ENCODE results near the gene MROH7.

The MROH7 gene

DNA sequence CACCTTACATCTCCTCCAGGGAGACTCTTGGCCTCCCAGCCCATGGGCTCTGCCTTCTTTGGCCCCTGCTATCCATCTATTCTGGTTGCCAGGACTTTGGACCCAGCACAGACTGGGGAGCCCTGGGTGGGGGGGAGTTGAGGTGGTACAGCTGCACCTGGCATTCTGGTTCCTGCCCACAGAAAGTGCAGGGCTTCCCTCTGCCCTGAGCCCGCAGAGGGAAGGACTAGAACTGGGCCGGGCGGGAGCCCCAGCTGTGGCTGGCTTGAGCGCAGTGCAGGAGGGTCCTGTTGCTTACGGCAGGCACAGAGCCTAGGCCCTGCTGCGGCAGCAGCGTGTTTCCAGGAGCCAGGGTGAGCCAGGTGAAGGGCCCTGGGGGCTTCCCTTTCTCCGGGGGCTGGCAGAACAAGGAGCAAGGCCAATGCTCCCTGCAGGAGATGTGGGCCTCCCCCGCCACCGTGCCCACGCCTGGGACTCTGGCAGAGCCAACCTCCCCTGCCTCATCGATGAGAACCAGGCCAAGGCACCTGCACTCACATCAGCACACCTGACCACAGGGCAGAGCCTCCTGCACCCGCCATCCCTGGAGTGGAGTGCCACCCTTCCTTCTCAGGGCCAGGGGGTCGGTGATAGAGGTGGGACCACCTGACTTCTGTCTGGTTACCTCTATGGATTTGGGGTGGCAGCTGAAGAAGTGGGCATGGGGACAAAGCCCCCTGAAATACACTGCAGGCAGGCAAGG, 106.7 kb downstream of the MROH7 start:
- Histone ChIP-seq H3K27ac (ENCODE audit: insufficient read depth, low read length, poor library complexity, severe bottlenecking) (no peak overlapping the region), H3K4me1 (ENCODE audit: control insufficient read depth, insufficient read depth, low read length, poor library complexity, severe bottlenecking) (no peaks in the 10 kb centered on the region), H3K4me3 (ENCODE audit: insufficient read depth, low read depth, low read length, poor library complexity, severe bottlenecking) (no peak overlapping the region), H3K36me3 (ENCODE audit: control insufficient read depth, insufficient read depth, low read length) (peaks cover 12% of the 10 kb centered on the region), H3K27me3 (replicated peaks; ENCODE audit: control insufficient read depth, insufficient read depth, low read length, poor library complexity, severe bottlenecking) (no peaks in the 10 kb centered on the region), H3K9me3 (ENCODE audit: control insufficient read depth, low read length) (no peaks in the 10 kb centered on the region)
- DNase-seq, result no peak

DNA sequence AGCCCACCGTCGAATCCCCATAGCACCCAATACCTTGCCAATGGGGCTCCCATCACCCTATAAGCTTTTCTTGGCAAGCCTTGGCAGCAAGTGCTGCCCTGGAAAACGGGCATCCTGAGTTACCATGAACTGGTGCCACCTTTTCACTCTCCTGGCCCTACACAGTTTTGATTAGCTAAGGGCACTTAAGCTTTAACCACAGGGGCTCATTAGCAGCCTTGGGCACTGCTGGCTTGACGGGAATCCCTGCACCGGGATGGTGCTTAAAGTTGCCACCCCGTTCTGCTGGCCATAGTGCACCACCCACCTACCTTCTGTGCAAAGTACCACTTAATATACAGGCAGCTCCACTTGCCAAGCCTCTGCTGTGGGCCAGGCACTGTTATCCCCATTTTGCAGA, 109.0 kb downstream of the MROH7 start:
- Histone ChIP-seq H3K9me3 (ENCODE audit: control insufficient read depth, low read length) (no peaks in the 10 kb centered on the region), H3K4me1 (ENCODE audit: control insufficient read depth, insufficient read depth, low read length, poor library complexity, severe bottlenecking) (no peaks in the 10 kb centered on the region), H3K27me3 (replicated peaks; ENCODE audit: control insufficient read depth, insufficient read depth, low read length, poor library complexity, severe bottlenecking) (no peaks in the 10 kb centered on the region), H3K4me3 (ENCODE audit: insufficient read depth, low read depth, low read length, poor library complexity, severe bottlenecking) (no peak overlapping the region), H3K36me3 (ENCODE audit: control insufficient read depth, insufficient read depth, low read length) (no peaks in the 10 kb centered on the region), H3K27ac (ENCODE audit: insufficient read depth, low read length, poor library complexity, severe bottlenecking) (no peak overlapping the region)
- no peak for DNase-seq

DNA sequence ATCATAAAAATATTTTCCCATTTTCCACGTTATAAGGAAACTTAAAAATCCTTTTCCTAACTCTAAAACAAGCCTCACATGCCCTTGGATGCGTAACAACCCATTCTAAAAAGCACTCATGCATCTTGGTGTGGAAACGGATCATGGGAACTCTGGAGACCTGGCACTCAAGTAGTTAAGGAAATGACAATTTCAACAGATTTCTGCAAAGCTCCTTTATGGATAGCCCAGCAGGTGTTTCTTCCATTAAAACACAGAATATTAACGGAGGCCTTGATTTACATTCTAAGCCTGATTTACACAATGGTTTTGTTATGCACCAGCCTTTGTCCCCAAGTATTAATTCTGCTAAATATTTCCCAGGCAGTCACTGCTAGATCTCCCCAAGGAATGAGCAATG, 109.8 kb downstream of the MROH7 start:
- Histone ChIP-seq H3K27me3 (replicated peaks; ENCODE audit: control insufficient read depth, insufficient read depth, low read length, poor library complexity, severe bottlenecking) (no peaks in the 10 kb centered on the region), H3K9me3 (ENCODE audit: control insufficient read depth, low read length) (no peaks in the 10 kb centered on the region), H3K4me1 (ENCODE audit: control insufficient read depth, insufficient read depth, low read length, poor library complexity, severe bottlenecking) (no peaks in the 10 kb centered on the region), H3K27ac (ENCODE audit: insufficient read depth, low read length, poor library complexity, severe bottlenecking) (no peak overlapping the region), H3K4me3 (ENCODE audit: insufficient read depth, low read depth, low read length, poor library complexity, severe bottlenecking) (no peak overlapping the region), H3K36me3 (ENCODE audit: control insufficient read depth, insufficient read depth, low read length) (no peaks in the 10 kb centered on the region)
- no peak for DNase-seq

DNA sequence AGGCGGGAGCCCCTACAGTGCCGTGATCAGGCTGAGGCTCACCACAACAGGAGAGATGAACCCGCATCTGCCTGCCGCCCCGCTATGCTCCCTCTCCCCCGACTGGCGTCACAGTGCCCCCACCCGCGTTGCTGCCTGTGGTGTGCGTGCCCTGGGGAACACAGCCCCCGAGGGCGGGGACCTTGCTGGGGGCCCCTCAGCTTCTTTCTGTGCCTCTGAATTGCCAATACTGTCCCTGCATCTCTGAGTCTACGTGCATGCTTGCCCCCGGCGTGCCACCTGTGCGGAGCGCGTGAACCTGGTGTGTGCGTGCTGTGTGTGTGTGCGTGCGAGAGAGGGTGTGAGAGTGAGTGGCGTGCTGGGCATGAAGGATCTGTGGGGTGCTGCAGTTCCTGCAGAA, 112.5 kb downstream of the MROH7 start:
- Histone ChIP-seq H3K9me3 (ENCODE audit: control insufficient read depth, low read length) (no peaks in the 10 kb centered on the region), H3K27me3 (replicated peaks; ENCODE audit: control insufficient read depth, insufficient read depth, low read length, poor library complexity, severe bottlenecking) (no peaks in the 10 kb centered on the region), H3K4me3 (ENCODE audit: insufficient read depth, low read depth, low read length, poor library complexity, severe bottlenecking) (no peak overlapping the region), H3K27ac (ENCODE audit: insufficient read depth, low read length, poor library complexity, severe bottlenecking) (no peak overlapping the region), H3K36me3 (ENCODE audit: control insufficient read depth, insufficient read depth, low read length) (peaks cover 16% of the 10 kb centered on the region), H3K4me1 (ENCODE audit: control insufficient read depth, insufficient read depth, low read length, poor library complexity, severe bottlenecking) (no peaks in the 10 kb centered on the region)
- DNase-seq, result no peak

DNA sequence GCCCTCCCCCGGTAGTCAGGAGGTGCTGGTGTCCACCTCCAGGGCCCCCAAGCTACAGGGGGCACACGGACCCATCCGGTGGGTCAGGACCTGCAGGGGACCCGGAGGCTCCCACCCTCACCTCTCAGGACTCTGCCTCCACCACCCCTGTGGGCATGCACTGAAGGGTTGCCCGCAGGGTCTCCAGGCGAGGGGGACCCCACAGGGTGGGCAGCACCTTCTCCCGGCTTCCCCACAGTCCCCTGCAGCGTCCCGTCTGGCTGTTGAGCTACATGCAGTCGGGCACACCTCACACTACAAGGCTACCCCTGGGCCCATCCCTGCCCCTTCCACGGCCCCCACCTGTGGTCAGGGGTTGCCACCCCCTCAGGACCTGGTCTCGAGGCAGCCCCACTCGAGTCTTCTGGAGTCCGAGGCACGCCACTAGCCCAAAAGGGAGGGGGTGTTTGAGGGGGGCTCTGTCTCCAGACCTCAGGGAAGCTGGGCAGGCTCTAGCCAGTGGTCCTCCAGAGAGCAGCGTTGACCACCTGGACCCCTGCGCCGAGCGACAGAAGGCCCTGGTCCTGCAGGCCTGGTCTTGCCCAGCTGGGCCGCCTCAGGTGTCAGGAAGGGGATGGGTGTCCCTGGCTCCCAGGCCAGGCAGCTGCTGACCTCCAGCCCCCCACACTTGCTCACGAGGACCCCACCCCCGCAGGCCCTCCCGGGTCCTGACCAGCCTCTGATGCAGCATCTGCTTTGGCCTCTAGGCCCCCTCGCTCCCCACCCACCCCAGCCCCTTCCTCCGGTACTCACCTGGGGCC, 113.1 kb downstream of the MROH7 start:
- Histone ChIP-seq H3K9me3 (ENCODE audit: control insufficient read depth, low read length) (no peaks in the 10 kb centered on the region), H3K27me3 (replicated peaks; ENCODE audit: control insufficient read depth, insufficient read depth, low read length, poor library complexity, severe bottlenecking) (no peaks in the 10 kb centered on the region), H3K27ac (ENCODE audit: insufficient read depth, low read length, poor library complexity, severe bottlenecking) (no peak overlapping the region), H3K4me1 (ENCODE audit: control insufficient read depth, insufficient read depth, low read length, poor library complexity, severe bottlenecking) (no peaks in the 10 kb centered on the region), H3K36me3 (ENCODE audit: control insufficient read depth, insufficient read depth, low read length) (peaks cover 16% of the 10 kb centered on the region), H3K4me3 (ENCODE audit: insufficient read depth, low read depth, low read length, poor library complexity, severe bottlenecking) (no peak overlapping the region)
- no peak for DNase-seq

DNA sequence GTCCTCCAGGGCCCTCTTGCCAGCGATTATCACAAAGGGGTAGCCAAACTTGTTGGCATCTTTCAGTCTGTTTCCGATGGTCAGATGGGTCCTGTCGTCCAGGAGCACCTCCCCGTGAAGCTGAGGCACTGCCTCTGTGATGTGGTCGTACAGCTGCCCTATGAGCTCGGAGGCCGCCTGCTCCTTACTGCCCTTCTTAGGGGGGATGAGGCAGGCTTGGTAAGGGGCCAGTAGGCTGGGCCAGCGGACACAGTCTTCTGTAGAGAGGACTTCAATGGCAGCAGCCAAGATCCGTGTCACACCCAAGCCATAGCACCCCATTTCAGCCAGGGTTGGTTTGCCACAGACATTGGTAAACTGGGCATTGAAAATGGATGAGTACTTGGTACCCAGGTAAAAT, 116.2 kb downstream of the MROH7 start:
- no peaks in the 10 kb centered on the region for H3K9me3 ChIP-seq (ENCODE audit: control insufficient read depth, low read length)
- no peaks in the 10 kb centered on the region for H3K27me3 ChIP-seq (replicated peaks; ENCODE audit: control insufficient read depth, insufficient read depth, low read length, poor library complexity, severe bottlenecking)
- no peaks in the 10 kb centered on the region for H3K4me1 ChIP-seq (ENCODE audit: control insufficient read depth, insufficient read depth, low read length, poor library complexity, severe bottlenecking)
- H3K27ac ChIP-seq (ENCODE audit: insufficient read depth, low read length, poor library complexity, severe bottlenecking), result no peak overlapping the region
- H3K4me3 ChIP-seq (ENCODE audit: insufficient read depth, low read depth, low read length, poor library complexity, severe bottlenecking), result no peak overlapping the region
- no peak for DNase-seq
- peaks cover 16% of the 10 kb centered on the region for H3K36me3 ChIP-seq (ENCODE audit: control insufficient read depth, insufficient read depth, low read length)

DNA sequence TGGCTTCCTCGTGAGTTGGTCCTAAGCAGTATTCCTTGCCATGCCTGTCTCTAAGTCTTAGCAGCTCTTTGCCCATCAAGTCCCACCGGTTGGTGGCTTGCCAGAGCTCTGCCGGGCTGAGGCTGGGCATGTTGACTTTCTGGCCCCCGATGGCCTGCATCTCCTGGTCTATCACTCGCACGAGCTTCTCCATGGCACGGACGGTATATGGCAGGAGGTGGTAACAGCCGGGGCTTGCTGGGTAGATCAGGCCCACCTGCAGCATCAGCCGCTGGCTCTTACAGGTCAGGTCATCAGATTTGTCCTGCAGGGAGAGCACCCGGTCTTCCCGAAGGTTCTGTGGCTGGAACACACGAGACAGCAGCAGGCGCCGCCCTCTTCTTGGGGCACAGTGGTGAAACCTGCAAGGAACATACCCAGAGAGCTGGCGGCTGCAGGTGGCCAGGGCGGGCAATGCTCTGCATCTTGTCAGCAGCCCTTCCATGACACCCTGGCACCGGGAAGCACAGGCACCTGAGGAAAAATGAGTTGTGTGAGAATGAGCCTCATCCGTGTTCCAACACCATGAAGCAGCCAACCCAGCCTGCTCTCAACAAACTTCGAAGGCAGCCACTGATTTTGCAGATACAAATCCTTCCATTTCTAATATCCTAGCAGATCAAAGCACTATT, 117.2 kb downstream of the MROH7 start:
- peaks cover 6% of the 10 kb centered on the region for H3K4me1 ChIP-seq (ENCODE audit: control insufficient read depth, insufficient read depth, low read length, poor library complexity, severe bottlenecking)
- H3K9me3 ChIP-seq (ENCODE audit: control insufficient read depth, low read length), result no peaks in the 10 kb centered on the region
- no peaks in the 10 kb centered on the region for H3K27me3 ChIP-seq (replicated peaks; ENCODE audit: control insufficient read depth, insufficient read depth, low read length, poor library complexity, severe bottlenecking)
- peaks cover 16% of the 10 kb centered on the region for H3K36me3 ChIP-seq (ENCODE audit: control insufficient read depth, insufficient read depth, low read length)
- H3K4me3 ChIP-seq (ENCODE audit: insufficient read depth, low read depth, low read length, poor library complexity, severe bottlenecking), result no peak overlapping the region
- no peak for DNase-seq
- no peak overlapping the region for H3K27ac ChIP-seq (ENCODE audit: insufficient read depth, low read length, poor library complexity, severe bottlenecking)

Data from effector memory CD4-positive, alpha-beta T cell (primary cell).